Globus pallidus (tissue), 1 donor: Measurements from ENCODE around the gene FER.
"Not testable (repeated sequence)": the region's sequence is repeated elsewhere in the genome, so short reads cannot be mapped to it uniquely, and the experiment has no call there.

ENCODE experiments used
- DNase-seq: peaks from one replicate; pipeline ENCODE4 v3.0.0-alpha.2; 2015; ENCODE audit warnings: low spot score

FER gene

GRCh38 chr5:108957333-108957732 lies 209.6 kb downstream of the FER start:
- DNase-seq: no peak

- DNase-seq: no peak
Measured at GRCh38 chr5:108966910-108967309, 219.2 kb downstream of the FER start.

- no peak for DNase-seq
Measured at GRCh38 chr5:108974594-108974993, 226.9 kb downstream of the FER start.

- no peak for DNase-seq
Measured at GRCh38 chr5:108975697-108976096, 228.0 kb downstream of the FER start.

GRCh38 chr5:108983461-108984092 lies 235.9 kb downstream of the FER start:
- DNase-seq: no peak

- DNase-seq: no peak
Measured at GRCh38 chr5:108989761-108990392, 242.2 kb downstream of the FER start.

- DNase-seq: not testable (repeated sequence)
Measured at GRCh38 chr5:108992396-108993085, 244.8 kb downstream of the FER start.

GRCh38 chr5:108993440-108993839 lies 245.7 kb downstream of the FER start:
- not testable (repeated sequence) for DNase-seq

- DNase-seq: no peak
Measured at GRCh38 chr5:108997720-108998119, 250.0 kb downstream of the FER start.

- DNase-seq: no peak
Measured at GRCh38 chr5:108998216-108998615, 250.5 kb downstream of the FER start.

GRCh38 chr5:109003928-109004327 lies 256.2 kb downstream of the FER start:
- DNase-seq: no peak

GRCh38 chr5:109005297-109006009 lies 257.8 kb downstream of the FER start:
- no peak for DNase-seq

- no peak for DNase-seq
Measured at GRCh38 chr5:109006129-109006528, 258.4 kb downstream of the FER start.

GRCh38 chr5:109016300-109016699 lies 268.6 kb downstream of the FER start:
- no peak for DNase-seq

GRCh38 chr5:109022056-109022455 lies 274.4 kb downstream of the FER start:
- no peak for DNase-seq

GRCh38 chr5:109025729-109026128 lies 278.0 kb downstream of the FER start:
- not testable (repeated sequence) for DNase-seq

GRCh38 chr5:109027983-109028607 lies 280.4 kb downstream of the FER start:
- no peak for DNase-seq

- no peak for DNase-seq
Measured at GRCh38 chr5:109028608-109029299, 281.1 kb downstream of the FER start.

GRCh38 chr5:109029847-109030246 lies 282.1 kb downstream of the FER start:
- DNase-seq: no peak

- DNase-seq: no peak
Measured at GRCh38 chr5:109030360-109031143, 282.9 kb downstream of the FER start.

- no peak for DNase-seq
Measured at GRCh38 chr5:109034306-109034705, 286.6 kb downstream of the FER start.
